DOHH2 (cell line): Measurements from ENCODE around the gene OMP.
"Not testable (repeated sequence)": the region's sequence is repeated elsewhere in the genome, so short reads cannot be mapped to it uniquely, and the experiment has no call there.

ENCODE experiments used
- H3F3A ChIP-seq: fragments of 200-600 bp; sonication (generic), shearing (Covaris generic); 2 replicates; pipeline ENCODE4 v1.6.0; 2016; ENCODE audit warnings: antibody characterized with exemption, mild to moderate bottlenecking; ENCODE audit not compliant: control insufficient read depth, insufficient read depth
- H3K27ac ChIP-seq: fragments of 200-600 bp; sonication (generic); 2 replicates; pipeline ENCODE4 v1.5.1; 2014; ENCODE audit warnings: low read depth, mild to moderate bottlenecking, low read length, moderate library complexity
- H3K27me3 ChIP-seq: fragments of 200-600 bp; sonication (generic); 2 replicates; pipeline ENCODE4 v1.6.1; 2014; ENCODE audit warnings: mild to moderate bottlenecking, low read length, mixed read lengths; ENCODE audit not compliant: control insufficient read depth
- H3K36me3 ChIP-seq: fragments of 200-600 bp; sonication (generic); 2 replicates; pipeline ENCODE4 v1.6.1; 2014; ENCODE audit warnings: mild to moderate bottlenecking, low read length, moderate library complexity, mixed read lengths; ENCODE audit not compliant: control insufficient read depth
- H3K4me1 ChIP-seq: fragments of 200-600 bp; sonication (generic); 2 replicates; pipeline ENCODE4 v1.6.1; 2014; ENCODE audit warnings: mild to moderate bottlenecking, low read length, mixed read lengths; ENCODE audit not compliant: control insufficient read depth
- H3K4me2 ChIP-seq: fragments of 200-600 bp; sonication (generic); 2 replicates; pipeline ENCODE4 v1.6.0; 2014; ENCODE audit warnings: mild to moderate bottlenecking, low read length, moderate library complexity
- H3K4me3 ChIP-seq: fragments of 200-600 bp; sonication (generic); 2 replicates; pipeline ENCODE4 v1.5.1; 2014; ENCODE audit warnings: mild to moderate bottlenecking, low read length, mixed read lengths
- H3K79me2 ChIP-seq: fragments of 200-600 bp; sonication (generic); 2 replicates; pipeline ENCODE4 v1.6.1; 2014; ENCODE audit warnings: mild to moderate bottlenecking, low read length, mixed read lengths; ENCODE audit not compliant: control insufficient read depth
- H3K9me2 ChIP-seq: fragments of 200-600 bp; sonication (generic); replicated peaks from 2 replicates; pipeline ENCODE4 v1.6.1; 2014; ENCODE audit warnings: mild to moderate bottlenecking, low read length, mixed read lengths; ENCODE audit not compliant: control insufficient read depth
- H3K9me3 ChIP-seq: fragments of 200-600 bp; sonication (generic); 2 replicates; pipeline ENCODE4 v1.6.1; 2014; ENCODE audit warnings: antibody characterized with exemption, low read length, mixed read lengths; ENCODE audit not compliant: control insufficient read depth, insufficient read depth
- H4K20me1 ChIP-seq: fragments of 200-600 bp; sonication (generic); 2 replicates; pipeline ENCODE4 v1.6.0; 2014; ENCODE audit warnings: low read depth, mild to moderate bottlenecking, antibody characterized with exemption, low read length, moderate library complexity; ENCODE audit not compliant: control insufficient read depth, insufficient read depth
- EZH2phosphoT487 ChIP-seq: fragments of 200-600 bp; sonication (generic); IDR thresholded peaks from 2 replicates; pipeline ENCODE4 v1.6.1; 2017; ENCODE audit warnings: borderline replicate concordance, mild to moderate bottlenecking, antibody characterized with exemption, low read length, moderate library complexity, mixed read lengths
- TF ChIP-seq, protein P1 (sequence below): fragments of 200-600 bp; sonication (generic); IDR thresholded peaks from one replicate; pipeline ENCODE4 v1.5.1; 2014; ENCODE audit warnings: antibody characterized with exemption, mild to moderate bottlenecking, low read depth, low read length; ENCODE audit not compliant: poor library complexity, severe bottlenecking

OMP gene

GRCh38 chr11:77095551-77096490 lies 6.8 kb upstream of the OMP start:
- no peaks in the 10 kb centered on the region for H3K9me3 ChIP-seq
- no peaks in the 10 kb centered on the region for H3F3A ChIP-seq
- H3K27ac ChIP-seq, result no peak overlapping the region
- no peak overlapping the region for H3K4me2 ChIP-seq
- H3K36me3 ChIP-seq, result no peaks in the 10 kb centered on the region
- no peaks in the 10 kb centered on the region for H3K27me3 ChIP-seq
- H3K4me1 ChIP-seq, result no peaks in the 10 kb centered on the region
- no peak overlapping the region for H3K4me3 ChIP-seq
- H4K20me1 ChIP-seq, result no peaks in the 10 kb centered on the region
- H3K9me2 ChIP-seq, result no peaks in the 10 kb centered on the region
- TF ChIP-seq, protein P1, sequence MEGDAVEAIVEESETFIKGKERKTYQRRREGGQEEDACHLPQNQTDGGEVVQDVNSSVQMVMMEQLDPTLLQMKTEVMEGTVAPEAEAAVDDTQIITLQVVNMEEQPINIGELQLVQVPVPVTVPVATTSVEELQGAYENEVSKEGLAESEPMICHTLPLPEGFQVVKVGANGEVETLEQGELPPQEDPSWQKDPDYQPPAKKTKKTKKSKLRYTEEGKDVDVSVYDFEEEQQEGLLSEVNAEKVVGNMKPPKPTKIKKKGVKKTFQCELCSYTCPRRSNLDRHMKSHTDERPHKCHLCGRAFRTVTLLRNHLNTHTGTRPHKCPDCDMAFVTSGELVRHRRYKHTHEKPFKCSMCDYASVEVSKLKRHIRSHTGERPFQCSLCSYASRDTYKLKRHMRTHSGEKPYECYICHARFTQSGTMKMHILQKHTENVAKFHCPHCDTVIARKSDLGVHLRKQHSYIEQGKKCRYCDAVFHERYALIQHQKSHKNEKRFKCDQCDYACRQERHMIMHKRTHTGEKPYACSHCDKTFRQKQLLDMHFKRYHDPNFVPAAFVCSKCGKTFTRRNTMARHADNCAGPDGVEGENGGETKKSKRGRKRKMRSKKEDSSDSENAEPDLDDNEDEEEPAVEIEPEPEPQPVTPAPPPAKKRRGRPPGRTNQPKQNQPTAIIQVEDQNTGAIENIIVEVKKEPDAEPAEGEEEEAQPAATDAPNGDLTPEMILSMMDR, result no peak
- H3K79me2 ChIP-seq, result no peaks in the 10 kb centered on the region

- Histone ChIP-seq H3K9me3 (no peaks in the 10 kb centered on the region), H3K4me2 (no peak overlapping the region), H4K20me1 (no peaks in the 10 kb centered on the region), H3F3A (no peaks in the 10 kb centered on the region), H3K27ac (no peak overlapping the region), H3K79me2 (no peaks in the 10 kb centered on the region), H3K4me1 (no peaks in the 10 kb centered on the region), H3K4me3 (no peak overlapping the region), H3K27me3 (no peaks in the 10 kb centered on the region), H3K9me2 (no peaks in the 10 kb centered on the region), H3K36me3 (no peaks in the 10 kb centered on the region)
- no peak for TF ChIP-seq EZH2phosphoT487
- TF ChIP-seq, protein P1, result no peak
Measured at GRCh38 chr11:77096591-77097019, 6.0 kb upstream of the OMP start.

- H3K9me2 ChIP-seq, H3K4me2 ChIP-seq, H3K36me3 ChIP-seq: not testable (repeated sequence)
Measured at GRCh38 chr11:77097180-77097579, 5.5 kb upstream of the OMP start.

More at GRCh38 chr11:77097180-77097579, 5.5 kb upstream of the OMP start:
- H3K27ac ChIP-seq, H3K27me3 ChIP-seq, H3F3A ChIP-seq, H3K9me3 ChIP-seq, H3K79me2 ChIP-seq, H3K4me3 ChIP-seq, H4K20me1 ChIP-seq, H3K4me1 ChIP-seq: not testable (repeated sequence)
